LNCAP (cell line): Measurements from ENCODE around the gene DOCK2.

Experiments
- CTCF ChIP-seq: fragments of 450-650 bp; IDR thresholded peaks from 2 replicates; pipeline ENCODE4 v1.5.1; 2017; ENCODE audit warnings: mild to moderate bottlenecking

The DOCK2 gene

GRCh38 chr5:170053896-170054295, 416.8 kb downstream of the DOCK2 start:
- TF ChIP-seq CTCF: no peak

- no peak for TF ChIP-seq CTCF
Observed at GRCh38 chr5:170055606-170056005, 418.5 kb downstream of the DOCK2 start.

GRCh38 chr5:170056561-170057267, 419.6 kb downstream of the DOCK2 start:
- no peak for TF ChIP-seq CTCF

- no peak for TF ChIP-seq CTCF
Observed at GRCh38 chr5:170057311-170057710, 420.2 kb downstream of the DOCK2 start.

- TF ChIP-seq CTCF: no peak
Observed at GRCh38 chr5:170059221-170059620, 422.1 kb downstream of the DOCK2 start.

- no peak for TF ChIP-seq CTCF
Observed at GRCh38 chr5:170067152-170067551, 430.1 kb downstream of the DOCK2 start.

- no peak for TF ChIP-seq CTCF
Observed at GRCh38 chr5:170067574-170068170, 430.6 kb downstream of the DOCK2 start.
